NOMO-1 treated with dmso at 0.1 percent for 144 hours (cell line): ENCODE results near the gene COPZ2.
"Not testable (repeated sequence)": the region's sequence is repeated elsewhere in the genome, so short reads cannot be mapped to it uniquely, and the experiment has no call there.

Experiments used
- DNase-seq: peaks from one replicate; lab custom pipeline; 2025; ENCODE audit not compliant: unreplicated experiment; lab: John Stamatoyannopoulos, UW

COPZ2 gene

GRCh38 chr17:47988445-47988844, 49.2 kb downstream of the COPZ2 start:
- DNase-seq = not testable (repeated sequence)

- no peak for DNase-seq
Measured at GRCh38 chr17:47987240-47987835, 50.3 kb downstream of the COPZ2 start.

- DNase-seq = no peak
Measured at GRCh38 chr17:47986520-47986919, 51.1 kb downstream of the COPZ2 start.

GRCh38 chr17:47983492-47984223, 53.9 kb downstream of the COPZ2 start:
- no peak for DNase-seq

GRCh38 chr17:47982645-47983390, 54.8 kb downstream of the COPZ2 start:
- DNase-seq = no peak

GRCh38 chr17:47982091-47982617, 55.4 kb downstream of the COPZ2 start:
- DNase-seq = no peak

- DNase-seq = no peak
Measured at GRCh38 chr17:47981462-47981861, 56.1 kb downstream of the COPZ2 start.

GRCh38 chr17:47980541-47980940, 57.1 kb downstream of the COPZ2 start:
- DNase-seq = no peak

- DNase-seq = peak; percentile 22
Measured at GRCh38 chr17:47978324-47978723, 59.3 kb downstream of the COPZ2 start.
